HG03460 (cell line): Measurements from ENCODE around the gene RARB.

Experiments
- ATAC-seq: cut with Tn5 transposase; IDR thresholded peaks from one replicate; pipeline ENCODE4 v1.9.1; 2021; ENCODE audit not compliant: unreplicated experiment

The RARB gene

DNA sequence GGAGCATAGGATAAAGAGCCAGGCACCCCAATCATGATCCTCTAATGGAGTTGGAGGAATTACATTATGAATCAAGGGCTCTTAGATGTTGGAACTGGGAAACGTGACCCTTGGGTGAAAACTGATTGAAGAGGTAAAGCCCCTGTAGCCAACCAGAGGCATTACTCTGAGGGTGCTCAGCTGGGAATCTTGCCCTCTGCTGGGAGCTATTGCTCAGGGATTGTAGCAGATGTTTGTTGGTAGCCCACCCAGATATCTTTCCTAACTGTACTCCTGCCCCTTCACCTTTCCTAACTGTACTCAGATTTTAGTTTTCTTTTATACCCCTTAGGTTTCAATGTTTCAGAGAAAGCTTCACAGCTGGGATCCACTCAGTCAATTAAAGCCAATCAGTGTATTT lies 74.2 kb downstream of the RARB start:
- no peak for ATAC-seq

- ATAC-seq, result no peak
These were observed 75.8 kb downstream of the RARB start for GRCh38 chr3:25503898-25504301.

GRCh38 chr3:25505581-25505980 lies 77.5 kb downstream of the RARB start:
- no peak for ATAC-seq

- ATAC-seq, result no peak
These were observed 79.7 kb downstream of the RARB start for GRCh38 chr3:25507811-25508210.

GRCh38 chr3:25508433-25508832 lies 80.4 kb downstream of the RARB start:
- no peak for ATAC-seq

GRCh38 chr3:25508901-25509300 lies 80.8 kb downstream of the RARB start:
- ATAC-seq, result no peak

DNA sequence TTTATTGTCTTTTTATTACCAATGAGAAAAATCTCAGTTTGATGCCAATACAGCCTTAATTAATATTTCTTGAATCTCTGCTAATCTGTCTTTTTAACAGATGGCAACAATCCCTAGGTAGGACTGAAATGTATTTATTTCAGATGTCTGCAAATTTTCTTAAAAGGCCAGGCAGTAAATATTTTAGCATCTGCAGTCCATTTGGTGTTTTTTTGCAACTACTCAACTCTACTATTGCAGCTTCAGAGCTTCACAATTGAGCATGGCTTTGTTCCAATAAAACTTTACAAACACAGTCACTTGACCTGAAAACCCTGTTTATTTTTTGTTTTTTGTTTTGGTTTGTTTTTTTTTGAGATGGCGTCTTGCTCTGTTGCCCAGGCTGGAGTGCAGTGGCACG lies 82.7 kb downstream of the RARB start:
- no peak for ATAC-seq

GRCh38 chr3:25511972-25512721 lies 84.1 kb downstream of the RARB start:
- ATAC-seq, result no peak

GRCh38 chr3:25513642-25514266 lies 85.7 kb downstream of the RARB start:
- no peak for ATAC-seq

DNA sequence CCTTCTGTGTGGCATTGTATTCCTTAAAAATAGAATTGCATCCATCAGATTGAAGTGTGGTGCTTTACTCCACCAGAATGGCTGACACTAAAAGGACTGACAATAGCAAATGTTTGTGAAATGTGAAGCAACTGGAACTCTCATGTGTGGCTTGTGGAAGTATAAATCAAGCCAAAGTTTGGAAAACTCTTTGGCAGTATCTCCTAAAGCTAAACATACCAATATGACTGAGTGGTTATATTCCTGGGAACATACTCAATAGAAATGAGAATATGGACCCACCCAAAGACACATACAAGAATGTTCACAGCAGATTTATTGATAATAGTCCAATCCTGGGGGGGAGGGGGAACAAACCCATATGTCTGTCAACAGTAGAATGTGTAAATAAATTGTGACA lies 87.1 kb downstream of the RARB start:
- ATAC-seq, result no peak

- ATAC-seq, result no peak
These were observed 93.0 kb downstream of the RARB start for GRCh38 chr3:25520926-25521559.

DNA sequence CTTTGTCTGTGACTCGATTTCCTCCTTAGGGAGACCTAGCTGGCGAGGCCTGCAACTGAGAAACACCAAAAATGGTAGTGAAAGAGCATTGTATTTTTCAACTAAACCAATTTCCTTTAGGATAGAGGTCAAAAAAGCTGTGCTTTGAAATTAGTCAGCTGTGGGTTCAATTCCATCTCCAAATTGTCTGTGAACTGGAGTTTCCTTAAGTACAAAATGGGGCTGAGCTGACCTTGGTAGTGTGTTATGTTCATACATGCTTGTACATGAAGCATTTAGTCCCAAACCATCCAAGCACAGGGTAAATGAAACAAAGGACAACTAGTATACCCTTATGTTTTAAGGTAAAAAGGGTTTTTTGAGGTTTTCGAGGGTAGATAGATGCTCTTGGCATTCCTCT lies 99.3 kb downstream of the RARB start:
- no peak for ATAC-seq

GRCh38 chr3:25527801-25528200 lies 99.7 kb downstream of the RARB start:
- no peak for ATAC-seq

- no peak for ATAC-seq
These were observed 103.9 kb downstream of the RARB start for GRCh38 chr3:25531971-25532370.

DNA sequence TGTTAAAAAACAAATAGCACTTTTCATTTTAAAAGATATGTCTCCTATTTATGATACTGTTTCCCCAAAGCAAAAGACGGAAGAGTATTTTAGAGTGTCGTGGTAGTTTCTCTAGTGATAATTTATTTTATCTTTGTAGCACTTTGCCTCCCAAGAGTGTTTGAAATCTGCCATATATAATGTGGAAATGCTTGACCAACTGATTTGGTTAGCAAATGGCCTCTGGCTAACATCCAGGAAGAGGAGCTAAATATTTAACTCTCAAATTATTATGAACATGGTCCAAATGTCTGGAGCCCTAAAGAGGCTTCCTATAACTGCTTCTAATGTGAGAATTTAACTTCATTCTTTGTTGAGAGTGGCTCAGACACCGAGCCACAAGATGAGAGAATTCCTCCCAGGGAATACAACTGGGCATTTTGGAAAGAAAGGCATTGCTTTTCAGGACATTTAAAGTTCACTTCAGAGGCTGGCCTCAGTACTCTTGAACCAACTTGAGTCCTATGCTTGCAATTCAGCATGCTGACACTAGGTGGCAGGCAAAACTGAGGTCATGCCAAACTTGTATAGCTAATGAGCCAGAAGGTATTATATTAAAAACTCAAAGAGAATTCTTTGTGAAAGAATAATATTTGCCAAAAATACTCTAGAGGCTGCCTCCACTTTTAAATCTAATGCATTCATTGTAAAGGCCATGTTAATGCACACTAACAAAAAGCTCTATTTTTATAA lies 104.5 kb downstream of the RARB start:
- ATAC-seq, result no peak

DNA sequence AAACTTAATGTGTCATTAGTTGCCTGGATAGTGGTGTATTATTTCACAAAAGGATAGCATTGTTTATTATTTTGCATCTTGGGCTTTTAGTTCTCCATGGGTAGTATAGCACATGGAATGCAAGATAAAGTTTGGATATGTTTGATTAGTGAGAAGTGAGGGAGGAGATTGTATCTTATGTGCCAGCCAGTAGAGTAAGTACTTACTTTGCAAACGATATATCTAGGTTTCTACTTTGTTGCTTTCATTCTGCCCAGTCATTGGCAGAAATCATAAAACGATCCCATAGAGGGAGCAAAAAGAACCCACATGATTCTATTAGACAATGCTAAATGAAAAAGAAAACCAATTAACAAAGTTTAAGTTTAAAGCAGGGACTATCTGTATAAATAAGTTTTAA lies 105.3 kb downstream of the RARB start:
- ATAC-seq, result no peak

GRCh38 chr3:25534007-25534406 lies 105.9 kb downstream of the RARB start:
- ATAC-seq, result no peak

GRCh38 chr3:25536521-25537391 lies 108.7 kb downstream of the RARB start:
- no peak for ATAC-seq

GRCh38 chr3:25537516-25537915 lies 109.5 kb downstream of the RARB start:
- ATAC-seq, result no peak

GRCh38 chr3:25540273-25540672 lies 112.2 kb downstream of the RARB start:
- no peak for ATAC-seq
